GM06990 (cell line): ENCODE data around the gene VAV2.

Experiments used
- DNase-seq: peaks from one replicate; pipeline ENCODE4 v3.0.0-alpha.2; 2011; ENCODE audit not compliant: insufficient read length; ENCODE audit errors: extremely low read depth
- H3K27me3 ChIP-seq: replicated peaks from 2 replicates; pipeline ENCODE4 v1.6.0; 2011; ENCODE audit warnings: low read length; ENCODE audit not compliant: control insufficient read depth, insufficient read depth
- H3K36me3 ChIP-seq: 2 replicates; pipeline ENCODE4 v1.5.1; 2011; ENCODE audit warnings: low read length; ENCODE audit not compliant: control insufficient read depth, insufficient read depth
- H3K4me3 ChIP-seq: replicated peaks from 2 replicates; pipeline ENCODE4 v1.5.1; 2011; ENCODE audit warnings: low read depth, mild to moderate bottlenecking, control low read depth, low read length
- CTCF ChIP-seq: IDR thresholded peaks from 2 replicates; pipeline ENCODE4 v1.5.1; 2011; ENCODE audit warnings: low read length, control low read depth, mild to moderate bottlenecking, inconsistent platforms; ENCODE audit not compliant: insufficient read depth, poor library complexity, severe bottlenecking

The VAV2 gene

DNA sequence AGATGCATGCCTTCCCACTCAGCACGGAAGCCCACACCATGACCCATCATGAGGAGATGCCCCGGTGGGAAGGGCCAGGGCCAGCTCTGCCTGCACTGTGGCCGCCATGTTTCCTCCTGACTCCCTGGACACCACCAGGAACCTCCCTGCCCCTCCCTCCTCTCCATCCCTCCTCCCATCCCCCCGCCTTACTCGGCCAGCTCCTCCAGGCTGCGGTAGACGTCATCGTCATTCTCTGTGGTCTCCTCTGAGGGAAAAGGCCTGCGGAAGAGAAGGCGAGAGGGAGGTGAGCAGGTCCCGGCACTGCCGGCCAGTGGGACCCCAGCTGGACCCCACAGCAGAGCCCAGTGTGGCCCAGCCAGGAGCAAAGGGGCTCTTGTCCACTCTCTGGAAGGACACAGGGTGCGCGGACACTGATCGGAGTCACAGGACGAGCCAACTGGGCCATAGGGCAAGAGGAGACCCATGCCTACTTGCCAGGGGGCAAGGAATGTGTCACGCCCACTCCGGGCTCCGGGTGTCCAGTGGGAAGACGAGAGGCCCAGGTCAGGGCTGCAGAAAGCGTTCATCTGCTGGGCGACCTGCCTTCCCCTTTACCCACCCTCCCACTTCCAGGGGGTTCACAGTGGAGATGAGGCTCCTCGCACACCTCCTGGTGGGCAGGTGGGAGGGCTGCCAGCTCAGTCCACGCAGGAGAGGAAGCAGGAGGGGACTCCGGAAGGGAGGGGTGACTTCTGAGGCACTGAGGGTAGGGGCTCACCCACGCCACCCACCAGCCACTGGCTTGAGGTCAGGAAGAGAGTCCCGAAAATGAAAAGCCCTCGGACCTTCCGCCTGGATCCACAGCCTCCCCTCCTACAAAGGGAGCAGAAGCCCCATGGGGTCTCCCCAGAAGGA is 157.8 kb downstream of the VAV2 start:
- TF ChIP-seq CTCF: no peak
- H3K36me3 ChIP-seq: peaks cover 15% of the 10 kb centered on the region
- no peak for DNase-seq

DNA sequence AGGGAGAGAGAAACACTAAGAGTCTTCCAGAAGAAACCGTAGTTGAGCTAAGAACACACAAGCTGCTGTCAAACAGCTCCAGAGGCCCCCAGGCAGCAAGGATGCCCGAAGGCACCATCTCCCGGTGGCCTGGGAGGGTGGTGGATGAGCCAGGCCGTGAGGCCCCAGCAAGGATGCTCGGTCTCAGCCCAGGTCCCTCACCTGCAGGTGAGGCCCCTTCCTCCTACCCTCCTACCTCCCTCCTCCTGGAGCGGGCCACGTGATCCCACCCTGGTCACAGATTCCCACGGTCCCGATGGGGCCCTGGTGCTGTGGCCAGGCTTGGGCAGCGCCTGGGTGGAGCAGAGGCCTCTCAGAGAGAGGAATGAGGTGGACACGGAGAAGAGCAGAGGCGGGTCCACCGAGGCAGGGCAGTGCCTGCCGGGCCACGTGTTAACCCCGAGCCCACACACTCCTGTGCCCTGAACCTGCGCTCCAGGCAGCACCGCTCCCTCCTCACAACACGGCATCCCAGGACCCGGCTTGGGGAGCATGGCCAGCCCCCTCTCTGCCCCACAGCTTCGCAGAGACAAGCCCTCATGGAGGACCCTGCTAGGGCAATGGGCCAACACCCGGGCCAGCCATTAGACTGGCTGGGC is 158.6 kb downstream of the VAV2 start:
- TF ChIP-seq CTCF: no peak

More for the DNA sequence above, 157.8 kb downstream of the VAV2 start:
- Histone ChIP-seq H3K27me3 (no peaks in the 10 kb centered on the region), H3K4me3 (no peak overlapping the region)

GRCh38 chr9:133832877-133833276 is 159.2 kb downstream of the VAV2 start:
- Histone ChIP-seq H3K27me3 (no peaks in the 10 kb centered on the region), H3K4me3 (no peak overlapping the region), H3K36me3 (peaks cover 15% of the 10 kb centered on the region)
- TF ChIP-seq CTCF: no peak
- DNase-seq: no peak

More for the DNA sequence above, 158.6 kb downstream of the VAV2 start:
- DNase-seq: no peak
- Histone ChIP-seq H3K36me3 (peaks cover 15% of the 10 kb centered on the region), H3K4me3 (no peak overlapping the region), H3K27me3 (no peaks in the 10 kb centered on the region)

GRCh38 chr9:133830711-133831110 is 161.4 kb downstream of the VAV2 start:
- no peaks in the 10 kb centered on the region for H3K27me3 ChIP-seq
- H3K36me3 ChIP-seq: peaks cover 15% of the 10 kb centered on the region
- no peak overlapping the region for H3K4me3 ChIP-seq
- no peak for TF ChIP-seq CTCF
- no peak for DNase-seq

- DNase-seq: no peak
- Histone ChIP-seq H3K27me3 (no peaks in the 10 kb centered on the region), H3K36me3 (peaks cover 15% of the 10 kb centered on the region), H3K4me3 (no peak overlapping the region)
- TF ChIP-seq CTCF: no peak
These were observed 161.8 kb downstream of the VAV2 start for GRCh38 chr9:133830310-133830709.
